SK-N-SH (cell line): ENCODE results near the gene ZNF584. TPM values are rescaled to one million over a fixed set of nuclear protein-coding genes. Genes with fewer than 3 reads are reported as not detected.
A peak's percentile ranks its signal among the peaks of the same experiment; 100 is the strongest.

ENCODE experiments used
- CTCF ChIA-PET: fragments of 300-600, 350-600 bp; formaldehyde crosslinking; extraction: SDS; loops from one replicate; lab custom pipeline; 2021; lab: Yijun Ruan, JAX
- POLR2A ChIA-PET: fragments of 350-600 bp; sonication (Branson Sonifier 250); formaldehyde crosslinking; extraction: SDS; loops from one replicate; lab custom pipeline; 2020; ENCODE audit warnings: antibody characterized with exemption, inconsistent platforms; lab: Yijun Ruan, JAX
- DNase-seq: peaks from one replicate; pipeline ENCODE4 v3.0.0; 2012
- H2AFZ ChIP-seq: fragments of 200-600 bp; sonication (generic); 2 replicates; pipeline ENCODE4 v1.8.1; 2016; ENCODE audit warnings: antibody characterized with exemption, mild to moderate bottlenecking, low read depth
- H3F3A ChIP-seq: fragments of 200-600 bp; sonication (generic); replicated peaks from 2 replicates; pipeline ENCODE3; 2016; ENCODE audit warnings: antibody characterized with exemption, mild to moderate bottlenecking; ENCODE audit not compliant: insufficient read depth
- H3K27ac ChIP-seq, 2 experiments: fragments of 200-500 bp in 1 of 2; fragments of 200-600 bp in 1 of 2; sonication (Bioruptor generic) in 1 of 2; sonication (generic), shearing (Covaris generic) in 1 of 2; 2 replicates each; pipeline versions ENCODE4 v1.5.1 to v1.6.1; 2014 to 2016; ENCODE audit warnings: low read depth in 2 of 2, inconsistent platforms in 1 of 2, low read length in 1 of 2, mild to moderate bottlenecking in 1 of 2, mixed read lengths in 1 of 2
- H3K27me3 ChIP-seq: fragments of 200-600 bp; sonication (generic), shearing (Covaris generic); 2 replicates; pipeline ENCODE4 v1.6.1; 2016; ENCODE audit warnings: mixed run types; ENCODE audit not compliant: insufficient read depth
- H3K36me3 ChIP-seq, 2 experiments: fragments of 200-500 bp in 1 of 2; fragments of 200-600 bp in 1 of 2; sonication (Bioruptor generic) in 1 of 2; sonication (generic) in 1 of 2; replicated peaks in 1 of 2; 2 replicates each; pipeline versions ENCODE3 to v1.5.1; 2014 to 2016; ENCODE audit warnings: low read length in 1 of 2, mild to moderate bottlenecking in 1 of 2; ENCODE audit not compliant: insufficient read depth in 2 of 2, control insufficient read depth in 1 of 2
- H3K4me1 ChIP-seq, 2 experiments: fragments of 200-500 bp in 1 of 2; fragments of 200-600 bp in 1 of 2; sonication (Bioruptor generic) in 1 of 2; sonication (generic), shearing (Covaris generic) in 1 of 2; 2 replicates each; pipeline versions ENCODE4 v1.5.1 to v1.6.1; 2014 to 2016; ENCODE audit warnings: low read depth in 1 of 2, low read length in 1 of 2, mixed run types in 1 of 2; ENCODE audit not compliant: insufficient read depth in 2 of 2, control insufficient read depth in 1 of 2
- H3K4me2 ChIP-seq: fragments of 200-600 bp; sonication (generic), shearing (Covaris generic); 2 replicates; pipeline ENCODE4 v1.6.1; 2017; ENCODE audit warnings: mixed run types
- H3K4me3 ChIP-seq, 2 experiments: fragments of 200-500 bp in 1 of 2; fragments of 200-600 bp in 1 of 2; sonication (Bioruptor generic) in 1 of 2; sonication (generic), shearing (Covaris generic) in 1 of 2; 2 replicates each; pipeline versions ENCODE4 v1.5.1 to v1.8.1; 2014 to 2016; ENCODE audit warnings: low read depth in 2 of 2, inconsistent platforms in 1 of 2, low read length in 1 of 2, mild to moderate bottlenecking in 1 of 2, mixed read lengths in 1 of 2, moderate library complexity in 1 of 2
- H3K79me2 ChIP-seq: fragments of 200-600 bp; sonication (generic); 2 replicates; pipeline ENCODE4 v1.8.1; 2017; ENCODE audit warnings: mild to moderate bottlenecking; ENCODE audit not compliant: insufficient read depth
- H3K9ac ChIP-seq: fragments of 200-600 bp; sonication (generic); 2 replicates; pipeline ENCODE4 v1.6.1; 2017; ENCODE audit warnings: mixed run types
- H3K9me2 ChIP-seq: fragments of 200-600 bp; sonication (generic); 2 replicates; pipeline ENCODE4 v1.6.1; 2017; ENCODE audit warnings: mixed run types
- H3K9me3 ChIP-seq: fragments of 200-600 bp; sonication (generic); 2 replicates; pipeline ENCODE4 v1.6.1; 2017; ENCODE audit warnings: mixed run types, mild to moderate bottlenecking, moderate library complexity
- H4K20me1 ChIP-seq: fragments of 200-600 bp; sonication (generic); 2 replicates; pipeline ENCODE4 v1.6.1; 2017; ENCODE audit warnings: mild to moderate bottlenecking, mixed run types; ENCODE audit not compliant: insufficient read depth
- FOXJ3 ChIP-seq: sonication (generic); formaldehyde crosslinking; IDR thresholded peaks from 2 replicates; pipeline ENCODE4 v1.5.1; 2020; ENCODE audit warnings: mild to moderate bottlenecking, missing genetic modification reagents
- MXI1 ChIP-seq: IDR thresholded peaks from 2 replicates; pipeline ENCODE4 v1.6.1; 2012; ENCODE audit warnings: mild to moderate bottlenecking, low read depth, low read length, improper control_type of control experiment
- POLR2AphosphoS5 ChIP-seq: IDR thresholded peaks from 2 replicates; pipeline ENCODE4 v1.6.1; 2012; ENCODE audit warnings: low read depth, low read length
- RXRA ChIP-seq: IDR thresholded peaks from 2 replicates; pipeline ENCODE4 v1.4.0; 2012; ENCODE audit warnings: low read depth, mild to moderate bottlenecking, borderline replicate concordance
- SIN3A ChIP-seq: IDR thresholded peaks from 2 replicates; pipeline ENCODE4 v1.6.1; 2012; ENCODE audit warnings: low read depth, mild to moderate bottlenecking, low read length, moderate library complexity, borderline replicate concordance
- TEAD4 ChIP-seq: IDR thresholded peaks from 2 replicates; pipeline ENCODE4 v1.4.0; 2012; ENCODE audit warnings: mild to moderate bottlenecking, borderline replicate concordance; ENCODE audit not compliant: insufficient read depth
- YY1 ChIP-seq: IDR thresholded peaks from 2 replicates; pipeline ENCODE4 v1.4.0; 2012; ENCODE audit warnings: low read depth, mild to moderate bottlenecking
- ZBTB33 ChIP-seq: IDR thresholded peaks from 2 replicates; pipeline ENCODE4 v1.4.0; 2012; ENCODE audit warnings: low read depth, borderline replicate concordance
- WGBS: methylation state at CpG from one replicate; pipeline ENCODE4 v1.1.6; 2017; ENCODE audit warnings: low lambda C conversion rate; 5-methylcytosine and 5-hydroxymethylcytosine counted together
- polyA plus RNA-seq, 3 experiments: library from polyadenylated mRNA; depleted of rRNA; stranded (reverse); fragments of >200 nt; gene quantifications; 2 replicates each; pipeline ENCODE4 v1.2.3, GENCODE V29; 2012
- TF ChIP-seq, protein P1 (sequence below): fragments of 200-600 bp; sonication (generic); IDR thresholded peaks from 2 replicates; pipeline ENCODE4 v1.6.1; 2017; ENCODE audit warnings: antibody characterized with exemption, mild to moderate bottlenecking, moderate library complexity
- TF ChIP-seq, protein P2 (sequence below): fragments of 150-350 bp; IDR thresholded peaks from 2 replicates; pipeline ENCODE4 v1.6.1; 2017; ENCODE audit warnings: antibody characterized with exemption, low read length, low read depth, borderline replicate concordance
- TF ChIP-seq, protein P3 (sequence below): fragments of 150-350 bp; IDR thresholded peaks from 2 replicates; pipeline ENCODE4 v1.6.1; 2016; ENCODE audit warnings: mild to moderate bottlenecking, low read depth, low read length

ZNF584 gene
- polyA plus RNA-seq, 1 of the 3 experiments (the other 2 are of a cell fraction), result 9.4 TPM

DNA sequence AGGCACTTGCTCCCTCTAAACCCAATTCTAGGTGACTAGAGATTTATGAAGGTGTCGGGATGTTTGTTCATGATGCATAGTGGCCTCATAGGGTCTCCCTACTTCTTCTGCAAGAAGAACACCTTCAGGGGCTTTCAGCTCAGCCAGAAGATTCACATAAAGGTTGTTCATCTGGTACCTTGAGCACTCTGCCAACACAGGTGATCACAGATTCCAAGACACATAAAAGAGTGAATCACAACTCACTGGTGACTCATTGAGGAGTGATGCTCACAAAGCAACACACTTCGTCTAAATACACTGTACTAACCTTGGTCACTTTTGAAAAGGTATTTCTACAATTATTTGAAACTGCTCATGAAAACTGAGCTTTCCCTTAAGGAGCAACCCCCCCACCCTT lies 51.6 kb downstream of the ZNF584 start (continued):
- TF ChIP-seq, protein P1, sequence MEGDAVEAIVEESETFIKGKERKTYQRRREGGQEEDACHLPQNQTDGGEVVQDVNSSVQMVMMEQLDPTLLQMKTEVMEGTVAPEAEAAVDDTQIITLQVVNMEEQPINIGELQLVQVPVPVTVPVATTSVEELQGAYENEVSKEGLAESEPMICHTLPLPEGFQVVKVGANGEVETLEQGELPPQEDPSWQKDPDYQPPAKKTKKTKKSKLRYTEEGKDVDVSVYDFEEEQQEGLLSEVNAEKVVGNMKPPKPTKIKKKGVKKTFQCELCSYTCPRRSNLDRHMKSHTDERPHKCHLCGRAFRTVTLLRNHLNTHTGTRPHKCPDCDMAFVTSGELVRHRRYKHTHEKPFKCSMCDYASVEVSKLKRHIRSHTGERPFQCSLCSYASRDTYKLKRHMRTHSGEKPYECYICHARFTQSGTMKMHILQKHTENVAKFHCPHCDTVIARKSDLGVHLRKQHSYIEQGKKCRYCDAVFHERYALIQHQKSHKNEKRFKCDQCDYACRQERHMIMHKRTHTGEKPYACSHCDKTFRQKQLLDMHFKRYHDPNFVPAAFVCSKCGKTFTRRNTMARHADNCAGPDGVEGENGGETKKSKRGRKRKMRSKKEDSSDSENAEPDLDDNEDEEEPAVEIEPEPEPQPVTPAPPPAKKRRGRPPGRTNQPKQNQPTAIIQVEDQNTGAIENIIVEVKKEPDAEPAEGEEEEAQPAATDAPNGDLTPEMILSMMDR, result no peak
- TF ChIP-seq TEAD4 (no peak), FOXJ3 (CRISPR knock-in tag) (no peak)
- TF ChIP-seq, protein P2, sequence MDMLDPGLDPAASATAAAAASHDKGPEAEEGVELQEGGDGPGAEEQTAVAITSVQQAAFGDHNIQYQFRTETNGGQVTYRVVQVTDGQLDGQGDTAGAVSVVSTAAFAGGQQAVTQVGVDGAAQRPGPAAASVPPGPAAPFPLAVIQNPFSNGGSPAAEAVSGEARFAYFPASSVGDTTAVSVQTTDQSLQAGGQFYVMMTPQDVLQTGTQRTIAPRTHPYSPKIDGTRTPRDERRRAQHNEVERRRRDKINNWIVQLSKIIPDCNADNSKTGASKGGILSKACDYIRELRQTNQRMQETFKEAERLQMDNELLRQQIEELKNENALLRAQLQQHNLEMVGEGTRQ, result no peak

DNA sequence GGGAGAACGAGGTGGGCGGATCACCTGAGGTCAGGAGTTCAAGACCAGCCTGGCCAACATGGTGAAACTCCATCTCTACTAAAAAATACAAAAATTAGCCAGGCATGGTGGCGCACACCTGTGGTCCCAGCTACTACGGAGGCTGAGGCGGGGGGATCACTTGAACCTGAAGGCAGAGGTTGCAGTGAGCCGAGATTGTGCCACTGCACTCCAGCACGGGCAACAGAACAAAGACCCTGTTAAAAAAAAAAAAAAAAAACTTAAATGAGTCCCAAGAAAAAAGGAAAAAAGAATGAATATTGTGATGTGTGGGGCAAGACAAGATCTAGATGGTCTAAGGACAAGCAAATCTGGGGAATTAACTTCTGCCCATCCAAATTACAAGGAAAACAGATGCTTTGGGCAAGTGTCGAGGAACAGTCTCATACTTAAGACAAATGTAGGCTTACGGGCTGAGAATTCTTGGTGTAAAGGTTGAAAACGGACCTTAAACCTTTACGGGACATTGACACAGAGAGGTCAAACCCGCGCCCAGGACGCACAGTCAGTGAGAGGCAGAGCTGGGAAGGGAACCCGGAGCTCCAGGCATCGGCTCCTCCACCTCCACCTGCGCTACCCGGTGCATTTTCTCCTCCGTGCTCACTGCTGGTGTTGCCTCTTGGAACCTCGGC lies 57.8 kb downstream of the ZNF584 start:
- 35% methylated on average over 17 of the region's 20 CpGs for WGBS
- peak overlapping the region; percentile 90 for H2AFZ ChIP-seq
- no peaks in the 10 kb centered on the region for H3K9me3 ChIP-seq
- no peak for DNase-seq
- peaks cover 13% of the 10 kb centered on the region; the same call in 1 of the 2 replicates for H4K20me1 ChIP-seq
- peaks cover 0 to 15% of the 10 kb centered on the region in 2 experiments for H3K36me3 ChIP-seq
- peak overlapping the region; percentile 73 for H3K4me2 ChIP-seq
- H3K27me3 ChIP-seq, result no peaks in the 10 kb centered on the region
- CTCF ChIA-PET, result interaction anchor here (1.2 kb wide), 1 partner anchor 53 kb away, joined by 3 read pairs; the partner anchor contains the start of gene ZBTB45
- H3K27ac ChIP-seq, result no peak overlapping the region
- peak overlapping the region; percentile 82 to 86 for H3K4me3 ChIP-seq
- H3K4me1 ChIP-seq, result peaks cover 0 to 12% of the 10 kb centered on the region in 2 experiments; a peak in 1 of 4 replicates
- TF ChIP-seq, protein P3, sequence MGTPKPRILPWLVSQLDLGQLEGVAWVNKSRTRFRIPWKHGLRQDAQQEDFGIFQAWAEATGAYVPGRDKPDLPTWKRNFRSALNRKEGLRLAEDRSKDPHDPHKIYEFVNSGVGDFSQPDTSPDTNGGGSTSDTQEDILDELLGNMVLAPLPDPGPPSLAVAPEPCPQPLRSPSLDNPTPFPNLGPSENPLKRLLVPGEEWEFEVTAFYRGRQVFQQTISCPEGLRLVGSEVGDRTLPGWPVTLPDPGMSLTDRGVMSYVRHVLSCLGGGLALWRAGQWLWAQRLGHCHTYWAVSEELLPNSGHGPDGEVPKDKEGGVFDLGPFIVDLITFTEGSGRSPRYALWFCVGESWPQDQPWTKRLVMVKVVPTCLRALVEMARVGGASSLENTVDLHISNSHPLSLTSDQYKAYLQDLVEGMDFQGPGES, result no peak
- TF ChIP-seq POLR2AphosphoS5, result no peak
- TF ChIP-seq MXI1, result no peak
- no peak for TF ChIP-seq ZBTB33
- TF ChIP-seq SIN3A, result no peak
- TF ChIP-seq RXRA, result no peak
- no peak for TF ChIP-seq YY1
- TF ChIP-seq, all 33 proteins: peak for 0
- peaks cover 3% of the 10 kb centered on the region for H3F3A ChIP-seq
- H3K79me2 ChIP-seq, result peaks cover 28% of the 10 kb centered on the region
- POLR2A ChIA-PET, result interaction anchor here (0.9 to 2.0 kb wide), 2 partner anchors 9 to 15 kb away, joined by 3 to 6 read pairs; partner anchors contain the start of gene ZNF324B
- no peaks in the 10 kb centered on the region for H3K9me2 ChIP-seq
- H3K9ac ChIP-seq, result peak overlapping the region; percentile 14; the same call in 1 of the 2 replicates
